KG1 (cell line): ENCODE results near the gene CLCN2.

ENCODE experiments used
- DNase-seq: peaks from one replicate; lab custom pipeline; 2025; lab: John Stamatoyannopoulos, UW

The CLCN2 gene

DNA sequence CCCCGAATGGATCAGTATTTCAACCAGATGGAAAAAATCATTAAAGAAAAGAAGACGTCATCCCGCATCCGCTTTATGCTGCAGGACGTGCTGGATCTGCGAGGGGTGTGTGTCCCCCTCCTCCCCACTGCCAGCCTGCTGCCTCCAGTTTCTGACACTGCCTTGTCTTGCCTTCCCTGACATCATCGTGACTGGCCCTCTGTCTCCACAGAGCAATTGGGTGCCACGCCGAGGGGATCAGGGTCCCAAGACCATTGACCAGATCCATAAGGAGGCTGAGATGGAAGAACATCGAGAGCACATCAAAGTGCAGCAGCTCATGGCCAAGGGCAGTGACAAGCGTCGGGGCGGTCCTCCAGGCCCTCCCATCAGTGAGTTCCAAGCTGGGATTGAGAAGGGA, 36.1 kb downstream of the CLCN2 start:
- no peak for DNase-seq

DNA sequence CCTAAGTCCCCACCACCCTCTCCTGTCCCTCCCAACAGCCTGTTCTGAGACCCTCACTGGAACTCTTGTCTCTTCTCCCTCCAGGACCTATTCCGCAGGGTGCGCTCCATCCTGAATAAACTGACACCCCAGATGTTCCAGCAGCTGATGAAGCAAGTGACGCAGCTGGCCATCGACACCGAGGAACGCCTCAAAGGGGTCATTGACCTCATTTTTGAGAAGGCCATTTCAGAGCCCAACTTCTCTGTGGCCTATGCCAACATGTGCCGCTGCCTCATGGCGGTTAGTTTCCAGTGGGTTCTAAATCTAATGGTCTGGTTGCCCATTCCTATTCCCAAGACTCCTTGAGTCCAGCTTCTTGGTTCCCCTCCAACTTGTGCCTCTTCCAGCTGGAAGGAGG, 37.7 kb downstream of the CLCN2 start:
- no peak for DNase-seq

DNA sequence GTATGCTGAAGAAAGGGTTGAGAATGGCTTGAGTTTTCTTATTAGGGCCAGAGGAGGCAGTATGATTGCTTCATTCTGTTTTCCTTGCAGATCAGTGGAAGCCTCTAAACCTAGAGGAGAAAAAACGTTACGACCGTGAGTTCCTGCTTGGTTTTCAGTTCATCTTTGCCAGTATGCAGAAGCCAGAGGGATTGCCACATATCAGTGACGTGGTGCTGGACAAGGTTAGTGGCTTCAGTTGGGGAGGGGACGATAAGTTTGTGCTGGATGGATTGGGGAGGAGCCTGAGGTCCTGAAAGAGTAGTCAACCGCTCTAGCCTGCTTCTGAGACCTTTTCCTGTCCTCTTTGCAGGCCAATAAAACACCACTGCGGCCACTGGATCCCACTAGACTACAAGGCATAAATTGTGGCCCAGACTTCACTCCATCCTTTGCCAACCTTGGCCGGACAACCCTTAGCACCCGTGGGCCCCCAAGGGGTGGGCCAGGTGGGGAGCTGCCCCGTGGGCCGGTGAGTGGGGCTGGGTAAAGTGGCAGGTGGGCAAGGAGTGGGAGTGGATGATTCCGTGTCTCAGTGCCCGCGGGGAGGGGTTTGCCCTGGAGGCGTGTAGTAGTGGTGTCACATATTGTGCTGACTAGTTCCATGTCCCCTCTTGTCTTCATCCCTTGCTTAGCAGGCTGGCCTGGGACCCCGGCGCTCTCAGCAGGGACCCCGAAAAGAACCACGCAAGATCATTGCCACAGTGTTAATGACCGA, 38.5 kb downstream of the CLCN2 start:
- no peak for DNase-seq

DNA sequence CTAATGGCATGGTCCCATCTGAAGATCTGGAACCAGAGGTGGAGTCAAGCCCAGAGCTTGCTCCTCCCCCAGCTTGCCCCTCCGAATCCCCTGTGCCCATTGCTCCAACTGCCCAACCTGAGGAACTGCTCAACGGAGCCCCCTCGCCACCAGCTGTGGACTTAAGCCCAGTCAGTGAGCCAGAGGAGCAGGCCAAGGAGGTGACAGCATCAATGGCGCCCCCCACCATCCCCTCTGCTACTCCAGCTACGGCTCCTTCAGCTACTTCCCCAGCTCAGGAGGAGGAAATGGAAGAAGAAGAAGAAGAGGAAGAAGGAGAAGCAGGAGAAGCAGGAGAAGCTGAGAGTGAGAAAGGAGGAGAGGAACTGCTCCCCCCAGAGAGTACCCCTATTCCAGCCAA, 39.7 kb downstream of the CLCN2 start:
- no peak for DNase-seq

DNA sequence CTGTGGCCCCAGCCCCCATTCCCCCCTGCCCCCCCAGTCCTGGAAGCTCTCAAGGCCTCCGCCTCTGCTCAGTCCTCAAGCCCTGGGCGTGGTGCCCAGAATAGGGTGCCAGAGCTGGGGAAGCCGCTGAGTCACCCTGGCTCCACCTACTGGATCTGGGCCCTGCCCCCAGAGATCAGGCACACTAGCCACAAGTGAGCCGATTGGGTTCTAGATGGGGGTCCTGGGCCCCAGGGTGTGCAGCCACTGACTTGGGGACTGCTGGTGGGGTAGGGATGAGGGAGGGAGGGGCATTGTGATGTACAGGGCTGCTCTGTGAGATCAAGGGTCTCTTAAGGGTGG, 41.3 kb downstream of the CLCN2 start:
- DNase-seq, result no peak

DNA sequence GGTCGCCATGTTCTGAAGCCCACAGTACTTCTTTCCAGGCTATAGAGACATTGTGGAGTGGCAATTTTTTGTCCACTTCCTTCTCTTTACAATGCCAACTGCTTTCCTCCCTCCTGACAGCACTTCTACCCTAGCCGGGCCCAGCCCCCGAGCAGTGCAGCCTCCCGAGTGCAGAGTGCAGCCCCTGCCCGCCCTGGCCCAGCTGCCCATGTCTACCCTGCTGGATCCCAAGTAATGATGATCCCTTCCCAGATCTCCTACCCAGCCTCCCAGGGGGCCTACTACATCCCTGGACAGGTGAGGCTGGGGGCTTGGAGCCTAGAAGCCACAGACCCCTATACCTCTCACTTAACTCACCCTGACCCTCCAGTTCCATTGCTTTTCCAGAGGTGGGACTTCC, 44.2 kb downstream of the CLCN2 start:
- DNase-seq, result no peak

DNA sequence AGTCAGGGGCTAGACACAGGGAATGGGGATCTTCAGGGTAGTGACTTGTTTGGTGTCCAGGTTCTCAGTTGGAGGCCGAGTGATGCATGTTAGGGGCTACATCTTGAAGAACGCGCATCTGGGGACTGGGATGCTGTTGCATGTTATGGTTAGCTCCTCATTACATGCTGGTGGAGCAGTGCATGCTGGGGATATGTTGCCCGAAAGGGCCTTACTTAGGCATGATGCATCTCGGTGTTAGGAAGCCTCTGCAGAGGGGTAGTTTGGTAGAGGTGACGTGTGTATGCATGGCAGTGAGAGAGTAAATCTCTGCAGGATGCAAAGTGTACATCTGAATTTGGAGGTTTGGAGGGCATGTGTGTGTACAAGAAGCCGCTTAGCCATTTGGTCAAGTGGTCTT, 44.6 kb downstream of the CLCN2 start:
- no peak for DNase-seq

DNA sequence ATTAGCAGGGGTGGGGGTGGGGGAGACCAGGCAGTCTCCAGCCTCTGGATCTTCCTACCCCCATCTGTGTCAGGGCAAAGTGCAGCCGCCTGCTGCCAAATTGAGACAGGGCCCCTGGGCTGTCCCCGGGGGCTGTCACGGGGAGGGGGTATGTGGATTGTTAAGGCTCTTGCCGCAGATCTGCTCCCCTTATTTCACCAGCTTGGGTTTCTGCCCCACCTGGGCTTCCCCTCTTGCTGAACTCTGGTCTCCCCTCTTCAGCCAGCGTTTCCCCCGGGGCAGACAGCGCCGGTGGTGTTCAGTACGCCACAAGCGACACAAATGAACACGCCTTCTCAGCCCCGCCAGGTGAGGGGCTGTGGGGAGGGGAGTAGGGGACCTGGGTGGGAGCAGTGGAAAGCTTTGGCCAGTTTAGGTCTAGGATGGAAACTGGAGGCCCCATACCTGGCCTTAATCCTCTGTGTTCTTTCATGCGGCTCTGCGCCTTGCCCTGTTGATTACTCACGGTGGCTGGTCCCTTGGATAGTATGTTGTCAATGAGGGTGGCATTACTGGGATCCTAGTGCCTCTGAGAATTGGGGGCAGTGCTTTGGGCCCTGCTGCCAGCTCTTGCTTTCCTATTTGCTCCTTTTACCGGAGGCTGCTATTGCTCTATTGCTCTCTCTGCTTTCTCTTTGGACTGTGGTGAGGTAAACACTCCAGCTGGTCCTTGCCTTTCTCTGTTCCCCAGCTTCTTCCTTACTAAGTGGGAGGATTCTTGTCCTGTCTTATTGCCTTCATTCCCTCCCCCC, 45.3 kb downstream of the CLCN2 start:
- no peak for DNase-seq

DNA sequence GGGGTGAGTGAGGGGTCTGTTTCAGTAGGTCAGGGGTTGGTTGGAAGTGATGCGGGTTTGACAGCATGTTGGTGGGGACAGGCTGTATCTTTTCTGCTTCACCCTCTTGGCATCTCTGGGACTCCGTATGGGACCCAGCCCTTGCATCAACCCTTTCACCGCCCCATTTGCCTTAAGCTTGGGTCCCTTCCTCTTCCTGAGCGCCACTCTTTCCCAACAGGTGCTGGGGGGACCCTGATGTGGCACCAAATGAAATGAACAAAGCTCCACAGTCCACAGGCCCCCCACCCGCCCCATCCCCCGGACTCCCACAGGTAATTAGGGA, 45.9 kb downstream of the CLCN2 start:
- no peak for DNase-seq

DNA sequence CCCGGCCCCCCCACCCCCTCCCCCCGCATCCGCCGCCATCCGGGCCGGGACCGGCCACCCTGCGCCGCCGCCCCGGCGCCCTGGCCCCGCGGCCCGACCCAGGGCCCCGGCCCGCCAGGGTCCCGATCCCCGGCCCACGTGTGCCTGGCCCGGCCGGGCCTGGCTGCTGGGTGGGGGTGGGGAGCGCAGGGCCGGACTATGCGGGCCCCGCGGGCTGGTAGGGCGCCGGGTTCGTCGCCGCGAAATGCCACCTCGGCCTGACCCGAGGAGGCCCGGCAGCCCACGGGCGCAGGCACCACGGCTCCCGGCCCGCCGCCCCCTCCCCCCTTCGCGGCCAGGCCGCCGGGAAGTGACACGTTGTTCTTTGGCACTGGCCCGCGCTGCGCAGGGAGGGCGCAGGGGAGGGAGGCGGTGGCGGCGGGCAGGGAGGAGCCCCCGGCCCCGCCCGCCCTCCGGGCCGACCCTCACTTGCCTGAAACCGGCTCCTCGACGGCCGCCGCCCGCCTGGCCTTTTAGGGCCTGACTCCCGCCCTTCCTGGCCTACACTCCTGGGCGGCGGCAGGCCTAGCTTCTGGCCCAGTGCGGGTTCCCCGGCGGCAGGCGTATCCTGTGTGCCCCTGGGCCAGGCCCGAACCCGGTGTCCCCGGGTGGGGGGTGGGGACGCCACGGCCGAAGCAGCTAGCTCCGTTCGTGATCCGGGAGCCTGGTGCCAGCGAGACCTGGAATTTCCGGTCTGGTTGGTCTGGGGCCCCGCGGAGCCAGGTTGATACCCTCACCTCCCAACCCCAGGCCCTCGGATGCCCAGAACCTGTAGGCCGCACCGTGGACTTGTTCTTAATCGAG, 46.5 kb downstream of the CLCN2 start:
- DNase-seq, result no peak

DNA sequence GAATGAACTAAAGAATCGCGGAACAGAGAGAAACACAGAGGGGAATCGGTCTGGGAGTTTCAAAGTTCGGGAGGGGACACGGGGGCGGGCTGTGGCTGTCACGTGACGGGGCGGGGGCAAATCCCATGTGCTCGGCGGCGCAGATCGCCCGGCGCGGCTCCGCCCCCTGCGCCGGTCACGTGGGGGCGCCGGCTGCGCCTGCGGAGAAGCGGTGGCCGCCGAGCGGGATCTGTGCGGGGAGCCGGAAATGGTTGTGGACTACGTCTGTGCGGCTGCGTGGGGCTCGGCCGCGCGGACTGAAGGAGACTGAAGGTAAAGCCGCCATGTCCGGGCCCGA, 47.1 kb downstream of the CLCN2 start, which contains the start of gene EIF4G1:
EIF4G1 (plus strand) TSS at position 244 of the 337 bp plus-strand sequence. CDS start 1,191 bp downstream, outside the sequence.
- DNase-seq, result peak; percentile 82

DNA sequence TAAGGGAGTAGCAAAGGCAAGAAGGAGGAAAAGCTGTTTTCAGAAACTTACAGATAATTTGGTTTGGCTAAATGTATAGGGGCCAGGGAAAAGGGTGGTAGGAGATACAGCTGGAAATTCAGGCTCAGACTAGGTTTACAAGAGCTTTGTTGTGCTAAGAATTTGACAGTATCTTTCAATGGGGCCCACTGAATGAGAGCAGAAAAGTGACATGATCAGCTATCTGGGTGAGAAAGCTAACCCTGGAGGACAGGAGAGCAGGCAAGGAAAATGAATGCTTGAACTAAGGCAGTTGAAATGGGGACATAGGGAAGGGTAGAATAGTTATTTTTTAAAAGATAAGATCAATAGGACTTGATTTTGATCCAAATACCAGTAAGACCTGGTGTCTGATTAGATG, 49.8 kb downstream of the CLCN2 start:
- DNase-seq, result no peak

DNA sequence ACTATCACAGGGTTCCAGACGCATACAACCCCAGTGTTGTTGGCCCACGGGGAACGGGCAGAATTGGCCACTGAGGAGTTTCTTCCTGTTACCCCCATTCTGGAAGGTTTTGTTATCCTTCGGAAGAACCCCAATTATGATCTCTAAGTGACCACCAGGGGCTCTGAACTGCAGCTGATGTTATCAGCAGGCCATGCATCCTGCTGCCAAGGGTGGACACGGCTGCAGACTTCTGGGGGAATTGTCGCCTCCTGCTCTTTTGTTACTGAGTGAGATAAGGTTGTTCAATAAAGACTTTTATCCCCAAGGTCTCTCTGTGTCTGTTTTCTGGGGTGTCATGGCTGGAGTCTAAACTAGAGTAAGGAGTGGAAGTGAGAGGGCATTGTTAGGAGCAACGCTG, 52.7 kb downstream of the CLCN2 start:
- DNase-seq, result no peak

DNA sequence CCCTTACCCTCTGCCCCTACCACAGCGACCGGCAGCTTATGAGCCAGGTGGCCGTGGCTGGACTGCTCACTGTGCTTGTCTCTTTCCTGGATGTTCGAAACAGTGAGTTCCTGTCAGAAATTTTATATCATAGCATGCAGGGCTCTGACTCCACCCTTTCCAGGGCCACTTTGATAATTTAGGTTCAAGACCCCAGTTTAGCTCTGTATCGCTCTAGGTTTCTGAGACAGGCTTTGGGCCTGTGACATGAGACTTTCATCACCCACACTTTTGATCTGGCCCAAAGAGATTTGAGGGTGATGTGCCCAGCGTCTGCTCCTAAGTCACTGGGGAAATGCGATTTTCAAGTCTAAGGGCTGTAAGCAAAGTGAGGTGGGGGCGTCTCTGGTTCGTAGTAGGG, 53.5 kb downstream of the CLCN2 start:
- no peak for DNase-seq

DNA sequence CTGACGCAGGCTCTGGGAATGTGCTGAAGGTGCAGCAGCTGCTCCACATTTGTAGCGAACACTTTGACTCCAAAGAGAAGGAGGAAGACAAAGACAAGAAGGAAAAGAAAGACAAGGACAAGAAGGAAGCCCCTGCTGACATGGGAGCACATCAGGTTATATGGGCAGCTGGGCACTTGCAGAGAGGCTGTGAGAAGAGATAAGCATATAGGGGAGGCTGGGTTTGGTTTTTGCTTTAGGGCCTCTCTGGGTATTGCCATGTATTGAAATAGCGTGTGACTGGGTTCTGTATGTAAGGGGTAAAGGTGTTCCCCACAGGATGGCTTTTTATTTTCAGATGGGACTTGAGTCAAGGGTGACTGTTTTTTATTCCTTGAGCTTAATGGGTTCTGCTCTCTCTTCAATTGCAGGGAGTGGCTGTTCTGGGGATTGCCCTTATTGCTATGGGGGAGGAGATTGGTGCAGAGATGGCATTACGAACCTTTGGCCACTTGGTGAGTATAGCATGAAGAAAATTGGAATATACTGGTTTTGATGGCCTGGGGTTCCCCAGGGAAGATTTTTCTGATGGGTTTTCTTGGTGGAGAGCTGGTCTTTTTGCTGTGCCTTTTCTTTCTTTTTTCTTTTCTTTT, 54.9 kb downstream of the CLCN2 start:
- DNase-seq, result no peak

DNA sequence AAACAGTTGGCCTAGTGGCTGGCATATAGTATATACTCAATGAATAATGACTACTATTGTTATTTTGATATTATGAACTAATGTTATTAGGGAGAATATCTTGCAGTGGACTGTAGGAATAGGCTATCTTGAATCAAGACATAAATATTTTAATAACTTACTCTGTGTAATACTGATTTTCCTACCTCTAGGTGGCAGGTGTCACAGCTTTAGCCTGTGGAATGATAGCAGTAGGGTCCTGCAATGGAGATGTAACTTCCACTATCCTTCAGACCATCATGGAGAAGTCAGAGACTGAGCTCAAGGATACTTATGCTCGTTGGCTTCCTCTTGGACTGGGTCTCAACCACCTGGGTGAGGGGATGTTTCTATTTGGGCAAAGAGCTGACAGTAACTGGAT, 55.8 kb downstream of the CLCN2 start:
- DNase-seq, result no peak

DNA sequence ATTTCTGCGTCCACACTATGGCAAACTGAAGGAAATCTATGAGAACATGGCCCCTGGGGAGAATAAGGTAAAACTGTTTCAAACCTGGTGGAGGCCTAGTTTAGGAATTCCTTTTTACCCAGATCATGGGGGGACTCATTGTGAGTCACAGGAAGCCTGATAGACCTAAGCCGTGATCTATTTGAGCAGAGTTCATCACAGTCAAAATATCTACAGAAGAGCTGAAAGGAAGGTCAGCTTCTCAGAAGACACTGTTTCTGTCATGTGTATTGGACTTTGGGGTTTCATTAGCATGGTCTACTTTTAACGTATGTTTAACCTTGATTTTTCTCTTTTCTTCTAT, 61.1 kb downstream of the CLCN2 start:
- DNase-seq, result no peak

DNA sequence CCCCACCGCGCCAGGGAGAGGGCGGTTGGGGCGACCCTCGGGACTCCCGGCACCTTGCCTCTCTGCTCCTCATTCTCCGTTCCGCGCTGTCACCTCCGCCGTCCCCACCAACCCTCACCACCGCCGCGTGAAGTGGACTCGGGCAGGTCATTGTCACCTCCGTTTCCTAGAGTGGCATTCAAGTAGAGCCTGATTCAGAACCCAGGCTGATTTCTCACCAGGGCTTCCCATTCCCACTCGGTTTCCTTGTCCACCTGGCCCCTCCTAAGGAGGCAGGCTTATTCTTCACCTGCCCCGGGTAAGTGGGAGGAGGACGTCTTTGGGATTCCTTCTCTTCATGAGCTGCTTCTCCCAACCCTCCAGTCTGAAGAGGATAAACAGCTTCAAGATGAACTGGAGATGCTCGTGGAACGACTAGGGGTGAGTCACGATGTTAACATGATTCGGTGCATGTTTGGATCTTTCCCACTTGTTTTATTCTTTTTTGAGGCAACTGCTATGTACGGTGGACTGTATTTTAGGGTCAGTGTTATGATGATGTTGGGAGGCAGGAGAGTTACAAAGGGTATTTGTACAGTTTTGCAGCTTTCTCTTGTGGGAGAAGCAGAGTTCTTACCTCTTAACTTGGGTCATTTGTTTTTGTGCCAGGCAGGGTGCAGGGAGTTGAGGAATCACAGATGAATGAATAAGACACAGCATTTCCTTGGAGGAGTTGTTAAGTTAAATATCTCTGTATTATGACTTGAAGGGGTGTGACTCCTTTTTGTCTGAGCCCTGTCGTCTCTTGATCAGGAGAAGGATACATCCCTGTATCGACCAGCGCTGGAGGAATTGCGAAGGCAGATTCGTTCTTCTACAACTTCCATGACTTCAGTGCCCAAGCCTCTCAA, 61.7 kb downstream of the CLCN2 start:
- DNase-seq, result no peak

DNA sequence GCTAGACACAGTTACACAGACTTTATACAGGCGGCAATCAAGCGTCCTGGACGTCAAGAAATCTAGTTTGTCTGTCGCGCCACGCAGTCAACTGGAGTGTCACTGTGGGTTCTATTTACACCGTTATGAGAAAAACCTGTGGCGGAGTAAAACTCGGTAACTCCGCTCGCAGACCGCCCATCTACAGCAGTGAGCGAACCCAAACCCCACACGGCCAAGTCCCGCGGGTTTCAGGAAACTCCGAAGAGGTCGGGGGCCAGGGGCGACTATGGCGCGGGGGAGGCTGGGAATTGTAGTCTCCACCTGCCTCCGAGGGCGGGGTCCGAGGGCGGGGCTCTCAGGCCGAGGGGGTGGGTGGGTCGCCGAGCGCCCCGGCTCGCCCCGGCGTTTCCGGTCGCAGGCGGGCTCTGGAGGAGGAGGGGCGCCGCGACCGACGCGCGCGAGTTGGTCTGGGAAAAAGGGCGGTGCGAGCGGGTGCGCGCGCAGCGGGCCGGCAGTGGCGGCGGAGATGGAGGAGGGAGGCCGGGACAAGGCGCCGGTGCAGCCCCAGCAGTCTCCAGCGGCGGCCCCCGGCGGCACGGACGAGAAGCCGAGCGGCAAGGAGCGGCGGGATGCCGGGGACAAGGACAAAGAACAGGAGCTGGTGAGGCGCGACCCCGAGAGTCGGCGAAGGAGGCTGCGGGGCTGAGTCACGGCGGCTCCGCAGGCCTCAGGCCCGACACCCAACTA, 62.5 kb downstream of the CLCN2 start, which contains the start of gene PSMD2:
PSMD2 (plus strand) TSS at position 483 of the 729 bp plus-strand sequence; CDS start at position 509, 26 bp downstream.
- peak; percentile 86 for DNase-seq

DNA sequence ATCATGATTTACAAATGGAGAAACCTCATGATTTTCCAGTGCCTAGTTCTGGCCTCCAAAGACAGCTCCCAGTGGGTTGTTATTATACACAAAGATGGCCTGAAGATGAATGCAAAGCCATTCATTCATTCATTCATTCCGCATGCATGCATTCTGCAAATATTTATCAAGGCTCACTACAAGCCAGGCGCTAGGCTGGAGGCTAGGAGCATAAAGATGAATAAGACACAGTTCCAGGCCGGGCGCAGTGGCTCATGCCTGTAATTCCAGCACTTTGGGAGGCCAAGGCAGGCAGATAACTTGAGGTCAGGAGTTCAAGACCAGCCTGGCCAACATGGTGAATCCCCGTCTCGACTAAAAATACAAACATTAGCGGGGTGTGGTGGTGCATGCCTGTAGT, 64.8 kb downstream of the CLCN2 start:
- DNase-seq, result no peak
